ENCODE data around the gene CD68.

Gene CD68, protein sequence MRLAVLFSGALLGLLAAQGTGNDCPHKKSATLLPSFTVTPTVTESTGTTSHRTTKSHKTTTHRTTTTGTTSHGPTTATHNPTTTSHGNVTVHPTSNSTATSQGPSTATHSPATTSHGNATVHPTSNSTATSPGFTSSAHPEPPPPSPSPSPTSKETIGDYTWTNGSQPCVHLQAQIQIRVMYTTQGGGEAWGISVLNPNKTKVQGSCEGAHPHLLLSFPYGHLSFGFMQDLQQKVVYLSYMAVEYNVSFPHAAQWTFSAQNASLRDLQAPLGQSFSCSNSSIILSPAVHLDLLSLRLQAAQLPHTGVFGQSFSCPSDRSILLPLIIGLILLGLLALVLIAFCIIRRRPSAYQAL

DNA sequence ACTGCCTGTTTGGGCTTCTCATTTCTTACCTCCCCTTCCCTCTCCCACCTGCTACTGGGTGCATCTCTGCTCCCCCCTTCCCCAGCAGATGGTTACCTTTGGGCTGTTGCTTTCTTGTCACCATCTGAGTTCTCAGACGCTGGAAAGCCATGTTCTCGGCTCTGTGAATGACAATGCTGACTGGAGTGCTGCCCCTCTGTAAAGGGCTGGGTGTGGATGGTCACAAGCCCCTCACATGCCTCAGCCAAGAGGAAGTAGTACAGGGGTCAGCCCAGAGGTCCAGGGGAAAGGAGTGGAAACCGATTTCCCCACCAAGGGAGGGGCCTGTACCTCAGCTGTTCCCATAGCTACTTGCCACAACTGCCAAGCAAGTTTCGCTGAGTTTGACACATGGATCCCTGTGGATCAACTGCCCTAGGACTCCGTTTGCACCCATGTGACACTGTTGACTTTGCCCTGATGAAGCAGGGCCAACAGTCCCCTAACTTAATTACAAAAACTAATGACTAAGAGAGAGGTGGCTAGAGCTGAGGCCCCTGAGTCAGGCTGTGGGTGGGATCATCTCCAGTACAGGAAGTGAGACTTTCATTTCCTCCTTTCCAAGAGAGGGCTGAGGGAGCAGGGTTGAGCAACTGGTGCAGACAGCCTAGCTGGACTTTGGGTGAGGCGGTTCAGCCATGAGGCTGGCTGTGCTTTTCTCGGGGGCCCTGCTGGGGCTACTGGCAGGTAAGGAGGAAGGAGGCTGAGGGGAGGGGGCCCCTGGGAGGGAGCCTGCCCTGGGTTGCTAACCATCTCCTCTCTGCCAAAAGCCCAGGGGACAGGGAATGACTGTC is at the start of gene CD68:
TSS of gene CD68 (plus strand) at position 638 of the 833 bp plus-strand sequence. CDS start at position 678, 40 bp downstream.
- DNase-seq (ENCODE audit: low read depth in 2 of 2), result peak; percentile 54 to 64

- no peak for DNase-seq (ENCODE audit: low read depth in 2 of 2)
These were observed 49.2 kb upstream of the CD68 start for GRCh38 chr17:7530023-7530900.

DNA sequence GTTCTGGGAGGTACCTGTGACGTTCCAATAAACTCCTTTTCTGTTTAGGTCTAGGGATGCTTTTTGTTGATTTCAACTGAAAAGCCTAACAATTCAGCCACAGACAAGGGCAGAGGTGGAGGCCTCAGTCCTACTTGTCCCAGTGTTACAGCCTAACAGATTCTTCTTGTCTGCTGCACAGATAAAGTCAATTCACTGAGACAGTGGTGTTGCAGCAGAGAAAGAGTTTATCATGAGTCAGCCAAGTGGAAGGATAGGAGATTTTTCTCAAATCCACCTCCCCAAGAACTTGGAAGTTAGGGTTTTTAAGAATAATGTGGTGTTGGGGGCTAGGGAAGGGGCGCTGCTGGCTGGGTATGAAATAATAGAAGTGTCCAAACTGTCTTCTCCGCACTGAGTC is 41.4 kb upstream of the CD68 start:
- no peak for DNase-seq (ENCODE audit: low read depth in 2 of 2)

DNA sequence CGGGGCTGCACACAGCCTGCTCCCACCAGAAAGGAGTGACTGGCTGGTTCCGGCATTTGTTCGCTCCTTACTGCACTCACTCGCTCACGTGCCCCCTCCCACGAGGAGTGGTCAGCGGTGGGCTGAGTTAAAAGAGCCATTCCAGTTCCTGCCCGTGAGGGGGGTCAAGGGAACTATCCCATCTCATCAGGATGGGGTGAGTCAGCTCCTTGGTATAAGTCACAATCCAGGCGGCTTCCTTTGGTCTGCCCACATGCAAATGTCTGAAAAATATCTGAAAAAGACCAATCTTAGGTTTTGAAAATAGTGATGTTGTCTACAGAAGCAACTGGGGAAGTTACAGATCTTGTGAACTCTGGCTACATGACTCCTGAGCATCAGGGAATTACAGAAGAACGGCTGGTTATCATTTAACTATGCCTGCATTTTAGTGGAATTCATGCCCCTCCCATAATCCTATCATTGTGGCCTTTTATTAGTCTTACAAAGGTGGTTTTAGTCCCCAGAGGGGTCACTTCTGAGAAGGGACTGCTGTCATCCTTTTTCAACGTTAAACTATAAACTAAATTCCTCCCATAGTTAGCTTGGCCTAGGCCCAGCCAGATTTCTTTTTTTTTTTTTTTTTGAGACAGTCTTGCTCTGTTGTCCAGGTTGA is 40.4 kb upstream of the CD68 start:
- no peak for DNase-seq (ENCODE audit: low read depth in 2 of 2)

DNA sequence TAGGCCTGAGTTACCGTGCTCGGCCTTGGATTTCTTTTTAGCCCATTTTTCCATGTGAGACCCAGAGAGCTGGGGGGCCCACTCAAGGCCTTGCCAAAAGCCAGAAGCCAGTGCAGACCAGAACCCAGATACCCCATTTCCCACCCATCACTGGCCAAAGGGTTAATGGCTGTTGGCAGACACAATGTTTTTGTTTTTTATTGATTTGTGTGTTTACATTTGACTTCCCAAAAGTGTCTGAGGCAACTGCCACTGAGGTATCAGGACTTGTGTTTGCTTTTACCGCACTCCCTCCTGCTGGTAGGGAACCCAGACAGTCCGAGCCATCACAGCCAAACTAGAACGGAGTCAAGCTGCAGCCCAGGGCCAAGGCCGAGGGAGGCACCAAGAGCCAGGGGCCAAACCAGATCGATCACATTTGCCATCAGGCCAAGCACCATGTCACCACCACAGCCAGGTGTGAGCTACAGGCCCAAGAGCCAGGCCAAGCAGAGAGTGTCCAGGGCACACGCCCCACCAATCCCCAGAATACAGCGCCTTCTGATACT is 38.3 kb upstream of the CD68 start:
- no peak for DNase-seq (ENCODE audit: low read depth in 2 of 2)

- DNase-seq (ENCODE audit: low read depth in 2 of 2), result no peak
These were observed 34.5 kb upstream of the CD68 start for GRCh38 chr17:7544911-7545310.

GRCh38 chr17:7548585-7549400 is 30.6 kb upstream of the CD68 start, which contains the start of gene TNFSF12:
TSS of gene TNFSF12 (plus strand) at chr17:7549058. CDS start at chr17:7549154, 96 bp downstream.
- DNase-seq (ENCODE audit: low read depth in 2 of 2), result peak; percentile 37 to 41

- DNase-seq (ENCODE audit: low read depth in 2 of 2), result peak in 1 of 2 donors; percentile 18
These were observed 29.9 kb upstream of the CD68 start for GRCh38 chr17:7549401-7550055.

DNA sequence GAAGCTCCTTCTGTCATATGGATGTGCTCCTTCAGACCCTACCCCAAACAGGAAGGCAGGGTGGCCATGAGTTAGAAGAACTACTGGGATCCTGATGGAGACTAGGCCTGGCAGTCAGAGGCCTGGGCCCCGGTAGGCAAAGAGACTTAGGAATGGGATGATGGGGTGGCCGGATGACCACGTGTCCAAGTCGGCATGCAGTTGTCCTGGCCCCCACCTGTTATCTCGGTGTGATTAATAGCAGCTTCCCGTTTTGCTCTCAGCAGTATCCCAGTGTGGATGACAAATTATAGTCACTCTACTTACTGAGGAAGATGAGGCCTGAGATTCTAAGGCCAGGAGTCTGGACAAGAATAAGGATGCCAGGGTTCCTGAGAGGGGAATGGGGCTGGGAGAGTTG is 29.1 kb upstream of the CD68 start:
- no peak for DNase-seq (ENCODE audit: low read depth in 2 of 2)

DNA sequence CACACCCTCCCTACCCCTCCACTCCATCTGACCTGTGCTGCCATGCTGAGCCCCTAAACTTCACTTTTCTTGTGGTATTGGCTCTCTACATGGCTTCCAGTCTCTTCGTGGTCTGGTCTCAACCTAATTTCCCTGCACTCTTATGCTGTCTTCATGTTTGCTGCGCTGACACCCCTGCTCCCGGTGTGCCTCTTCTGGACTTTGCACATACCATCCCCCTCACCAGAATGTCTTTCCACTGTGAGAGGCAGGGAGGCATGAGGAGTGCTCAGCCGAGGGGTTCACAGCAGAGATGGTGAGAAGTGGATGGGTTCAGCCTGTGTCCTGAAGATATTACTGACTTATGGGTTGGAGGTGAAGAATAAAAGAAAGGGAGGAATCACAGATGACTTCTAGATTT is 28.0 kb upstream of the CD68 start:
- DNase-seq (ENCODE audit: low read depth in 2 of 2), result no peak

DNA sequence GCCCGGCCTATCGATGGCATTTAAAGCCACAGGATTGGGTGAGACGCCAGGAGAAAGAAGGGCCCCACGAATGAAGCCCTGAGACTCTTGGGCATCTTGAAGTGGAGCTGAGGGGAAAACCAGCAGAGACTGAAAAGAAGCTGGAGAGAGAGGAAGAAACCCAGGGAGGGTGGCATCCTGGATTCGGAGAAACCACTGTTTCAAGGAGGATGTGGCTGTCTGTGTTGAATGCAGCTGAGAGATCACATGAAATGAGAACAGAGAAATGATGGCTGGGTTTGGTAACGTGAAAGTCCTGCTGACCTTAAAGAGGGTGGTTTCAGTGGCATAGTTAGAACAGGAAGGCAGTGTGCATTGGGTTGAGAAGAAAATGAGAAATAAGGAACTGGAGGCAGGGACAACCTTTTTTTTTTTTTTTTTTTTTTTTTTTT is 26.8 kb upstream of the CD68 start:
- DNase-seq (ENCODE audit: low read depth in 2 of 2), result no peak

DNA sequence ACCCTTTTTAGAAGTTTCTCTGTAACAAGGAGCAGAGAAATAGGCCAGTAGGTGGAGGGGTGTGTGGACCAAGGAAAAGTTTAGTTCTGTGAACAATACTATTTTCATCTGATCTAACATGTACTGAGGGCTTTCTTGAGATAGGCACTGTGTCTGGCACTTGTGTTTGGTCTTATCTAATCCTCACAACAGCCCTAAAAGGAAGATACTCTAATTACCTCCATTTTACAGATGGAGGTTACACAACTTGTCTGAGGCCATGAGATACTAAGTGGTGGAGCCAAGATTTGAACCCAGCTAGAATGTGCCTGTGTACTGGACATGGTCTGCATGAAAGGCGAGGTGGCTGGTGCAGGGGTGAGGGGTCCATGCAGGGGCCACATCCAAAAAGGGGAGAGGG is 26.1 kb upstream of the CD68 start:
- no peak for DNase-seq (ENCODE audit: low read depth in 2 of 2)

DNA sequence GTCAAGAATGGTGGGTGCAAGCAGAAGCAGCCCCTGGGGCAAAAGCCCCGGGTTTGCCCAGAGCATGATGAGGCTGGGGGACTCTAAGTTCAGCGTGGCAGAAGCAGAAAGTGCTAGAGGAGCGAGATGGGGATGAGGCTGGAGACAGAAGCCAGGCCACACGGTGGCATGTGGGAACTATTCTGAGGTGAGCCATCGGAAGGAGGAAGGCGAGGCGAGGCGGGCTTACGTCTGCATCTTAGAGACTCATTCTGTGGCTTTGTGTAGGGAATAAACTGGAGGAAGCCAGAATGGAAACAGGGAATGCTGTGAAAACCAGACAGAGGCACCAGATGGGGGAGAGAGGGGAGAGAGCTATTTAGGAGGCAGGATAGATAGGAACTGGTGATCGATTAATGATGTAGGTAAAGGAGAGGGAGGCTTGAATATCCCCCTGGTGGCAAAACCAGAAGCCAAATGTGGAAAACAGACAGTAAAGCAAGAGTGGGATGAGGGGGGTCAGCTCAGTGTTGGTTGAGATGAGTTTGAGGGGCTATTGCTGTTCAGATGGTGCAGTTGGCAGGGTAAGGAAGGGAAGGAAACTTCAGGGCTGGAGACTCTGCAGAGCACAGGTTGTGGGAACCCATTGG is 24.0 kb upstream of the CD68 start:
- DNase-seq (ENCODE audit: low read depth in 2 of 2), result no peak

DNA sequence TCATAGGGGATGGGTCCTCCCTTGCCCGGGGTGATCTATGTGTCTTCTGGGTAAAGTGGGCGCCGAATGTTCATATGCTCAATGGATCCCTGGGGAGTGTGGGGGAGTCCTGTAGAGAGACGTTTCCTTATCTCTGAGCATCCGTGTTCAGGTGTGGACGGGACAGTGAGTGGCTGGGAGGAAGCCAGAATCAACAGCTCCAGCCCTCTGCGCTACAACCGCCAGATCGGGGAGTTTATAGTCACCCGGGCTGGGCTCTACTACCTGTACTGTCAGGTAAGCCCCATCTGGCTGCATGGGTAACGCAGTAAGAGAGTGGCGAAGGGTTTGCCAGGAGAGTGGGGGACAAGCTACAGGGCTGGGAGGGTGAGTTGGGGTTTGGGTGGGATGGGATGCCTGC is 22.8 kb upstream of the CD68 start:
- no peak for DNase-seq (ENCODE audit: low read depth in 2 of 2)

DNA sequence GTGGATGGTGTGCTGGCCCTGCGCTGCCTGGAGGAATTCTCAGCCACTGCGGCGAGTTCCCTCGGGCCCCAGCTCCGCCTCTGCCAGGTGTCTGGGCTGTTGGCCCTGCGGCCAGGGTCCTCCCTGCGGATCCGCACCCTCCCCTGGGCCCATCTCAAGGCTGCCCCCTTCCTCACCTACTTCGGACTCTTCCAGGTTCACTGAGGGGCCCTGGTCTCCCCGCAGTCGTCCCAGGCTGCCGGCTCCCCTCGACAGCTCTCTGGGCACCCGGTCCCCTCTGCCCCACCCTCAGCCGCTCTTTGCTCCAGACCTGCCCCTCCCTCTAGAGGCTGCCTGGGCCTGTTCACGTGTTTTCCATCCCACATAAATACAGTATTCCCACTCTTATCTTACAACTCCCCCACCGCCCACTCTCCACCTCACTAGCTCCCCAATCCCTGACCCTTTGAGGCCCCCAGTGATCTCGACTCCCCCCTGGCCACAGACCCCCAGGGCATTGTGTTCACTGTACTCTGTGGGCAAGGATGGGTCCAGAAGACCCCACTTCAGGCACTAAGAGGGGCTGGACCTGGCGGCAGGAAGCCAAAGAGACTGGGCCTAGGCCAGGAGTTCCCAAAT is 22.2 kb upstream of the CD68 start:
- DNase-seq (ENCODE audit: low read depth in 2 of 2), result no peak

DNA sequence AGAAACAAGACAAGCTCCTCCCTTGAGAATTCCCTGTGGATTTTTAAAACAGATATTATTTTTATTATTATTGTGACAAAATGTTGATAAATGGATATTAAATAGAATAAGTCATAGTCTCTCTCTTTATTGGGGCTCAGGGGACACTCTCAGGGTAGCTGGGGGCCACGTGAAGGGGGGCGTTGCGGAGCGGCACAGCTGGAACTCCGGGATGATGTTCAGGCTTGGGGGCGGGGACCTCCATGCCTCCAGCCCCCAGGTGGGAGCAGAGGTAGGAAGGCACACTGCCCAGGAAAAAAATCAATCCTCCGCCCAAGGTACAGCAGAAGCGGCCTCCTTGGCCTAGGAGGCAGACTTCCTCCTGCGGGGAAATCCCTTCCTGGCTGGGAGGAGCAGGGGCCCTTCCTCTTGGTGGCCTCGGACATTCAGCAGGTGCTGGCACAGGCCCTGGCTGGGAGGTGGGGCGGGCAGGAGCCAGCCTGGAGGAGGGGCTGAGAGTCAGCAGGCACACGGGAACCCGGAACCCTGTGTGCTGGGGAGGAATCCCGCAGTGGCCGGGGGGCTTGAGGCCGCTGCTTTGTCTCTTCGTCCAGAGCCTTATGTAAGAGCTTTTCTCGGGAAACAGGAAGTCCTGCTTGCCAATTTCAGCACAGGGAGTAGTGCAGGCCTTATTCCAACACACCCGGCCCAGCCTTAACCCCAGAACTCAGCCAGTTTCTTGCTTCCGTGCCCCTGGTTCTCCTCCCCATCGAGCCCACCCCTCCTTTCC is 21.5 kb upstream of the CD68 start:
- DNase-seq (ENCODE audit: low read depth in 2 of 2), result no peak

DNA sequence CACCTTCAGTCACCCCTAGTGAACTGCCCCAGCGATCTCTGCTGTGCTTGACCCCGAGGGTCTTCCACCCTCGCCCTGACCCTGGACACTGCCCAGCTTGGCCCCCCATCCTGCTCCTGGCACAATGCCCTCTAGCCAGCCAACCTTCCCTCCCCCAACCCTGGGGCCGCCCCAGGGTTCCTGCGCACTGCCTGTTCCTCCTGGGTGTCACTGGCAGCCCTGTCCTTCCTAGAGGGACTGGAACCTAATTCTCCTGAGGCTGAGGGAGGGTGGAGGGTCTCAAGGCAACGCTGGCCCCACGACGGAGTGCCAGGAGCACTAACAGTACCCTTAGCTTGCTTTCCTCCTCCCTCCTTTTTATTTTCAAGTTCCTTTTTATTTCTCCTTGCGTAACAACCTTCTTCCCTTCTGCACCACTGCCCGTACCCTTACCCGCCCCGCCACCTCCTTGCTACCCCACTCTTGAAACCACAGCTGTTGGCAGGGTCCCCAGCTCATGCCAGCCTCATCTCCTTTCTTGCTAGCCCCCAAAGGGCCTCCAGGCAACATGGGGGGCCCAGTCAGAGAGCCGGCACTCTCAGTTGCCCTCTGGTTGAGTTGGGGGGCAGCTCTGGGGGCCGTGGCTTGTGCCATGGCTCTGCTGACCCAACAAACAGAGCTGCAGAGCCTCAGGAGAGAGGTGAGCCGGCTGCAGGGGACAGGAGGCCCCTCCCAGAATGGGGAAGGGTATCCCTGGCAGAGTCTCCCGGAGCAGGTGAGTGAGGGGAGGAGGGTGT is 20.7 kb upstream of the CD68 start, which contains the start of gene TNFSF13:
TSS of gene TNFSF13 (plus strand) at position 207 of the 776 bp plus-strand sequence. CDS start at position 497, 290 bp downstream.
- DNase-seq (ENCODE audit: low read depth in 2 of 2), result no peak
